ES-I3 (cell line): ENCODE measurements around the gene GYPE.
"Not testable (repeated sequence)": the region's sequence is repeated elsewhere in the genome, so short reads cannot be mapped to it uniquely, and the experiment has no call there.

Experiments
- H3K36me3 ChIP-seq: 2 replicates; pipeline ENCODE4 v1.6.1; 2013; ENCODE audit warnings: mild to moderate bottlenecking, low read length, control low read depth, moderate library complexity; ENCODE audit not compliant: insufficient read depth
- H3K4me1 ChIP-seq: 2 replicates; pipeline ENCODE4 v1.6.1; 2013; ENCODE audit warnings: mild to moderate bottlenecking, control low read depth, low read length; ENCODE audit not compliant: insufficient read depth
- H3K9ac ChIP-seq: 2 replicates; pipeline ENCODE4 v1.6.1; 2013; ENCODE audit warnings: low read depth, mild to moderate bottlenecking, low read length, moderate library complexity
- H3K9me3 ChIP-seq: 2 replicates; pipeline ENCODE4 v1.6.1; 2013; ENCODE audit warnings: mild to moderate bottlenecking, low read length, moderate library complexity; ENCODE audit not compliant: control insufficient read depth, insufficient read depth

The GYPE gene

DNA sequence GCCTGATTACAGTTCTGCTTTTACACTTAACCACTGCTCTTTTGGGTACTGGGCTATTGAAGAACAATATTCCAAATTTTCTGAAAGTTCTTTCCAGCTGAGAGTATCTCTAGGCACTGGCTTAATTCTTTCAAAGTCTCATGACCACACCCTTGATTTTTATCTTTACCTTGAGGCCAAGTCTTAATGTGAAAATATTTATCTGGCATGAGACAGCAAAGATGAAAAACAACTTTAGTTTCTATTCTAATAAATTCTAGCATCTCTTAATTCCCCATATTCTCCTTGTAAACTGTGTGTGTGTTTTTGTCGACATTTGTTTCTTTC lies 61.9 kb downstream of the GYPE start:
- H3K36me3 ChIP-seq, H3K4me1 ChIP-seq: not testable (repeated sequence)

DNA sequence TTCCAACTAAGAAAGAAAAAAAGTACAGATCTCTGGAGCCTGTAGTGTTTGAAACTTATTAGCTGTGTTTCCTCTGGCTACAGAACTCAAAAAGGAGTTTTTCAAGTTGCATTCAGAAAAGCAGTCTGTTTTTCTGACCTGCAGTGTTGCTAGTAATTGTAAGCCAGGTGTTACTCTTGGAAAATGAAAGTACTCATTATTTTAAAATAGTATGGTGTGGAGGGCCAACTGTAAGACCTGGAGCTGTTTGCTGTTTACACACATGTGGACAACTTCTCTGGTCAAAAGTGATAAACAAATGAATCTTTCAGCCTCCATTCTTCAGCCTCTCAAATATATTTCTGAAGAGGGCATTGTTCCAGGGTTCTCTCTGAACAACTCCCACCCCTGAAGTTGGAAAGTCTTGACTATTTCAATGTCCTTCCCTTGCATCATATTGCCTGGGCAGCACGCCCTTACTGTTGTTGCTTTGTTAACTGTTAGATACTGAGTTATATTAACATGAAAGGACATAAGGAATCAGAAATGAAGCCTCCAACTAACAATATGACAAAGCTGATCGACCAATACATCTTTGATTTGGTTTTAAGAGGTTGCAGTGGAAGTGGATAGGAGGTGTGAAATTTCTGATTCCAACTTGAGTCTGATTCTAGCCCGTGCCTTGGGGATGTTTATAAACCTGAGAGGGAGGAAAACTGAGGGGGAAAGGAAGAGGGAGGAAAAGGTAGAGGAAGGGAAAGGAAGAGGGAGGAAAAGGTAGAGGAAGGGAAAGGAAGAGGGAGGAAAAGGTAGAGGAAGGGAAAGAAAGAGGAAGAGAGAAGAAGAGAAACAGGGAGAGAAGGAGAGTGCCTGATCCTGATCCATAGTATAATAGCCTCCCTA lies 62.5 kb downstream of the GYPE start:
- H3K9ac ChIP-seq, H3K9me3 ChIP-seq, H3K4me1 ChIP-seq, H3K36me3 ChIP-seq: not testable (repeated sequence)

More for the DNA sequence above, 61.9 kb downstream of the GYPE start:
- not testable (repeated sequence) for H3K9me3 ChIP-seq, H3K9ac ChIP-seq

DNA sequence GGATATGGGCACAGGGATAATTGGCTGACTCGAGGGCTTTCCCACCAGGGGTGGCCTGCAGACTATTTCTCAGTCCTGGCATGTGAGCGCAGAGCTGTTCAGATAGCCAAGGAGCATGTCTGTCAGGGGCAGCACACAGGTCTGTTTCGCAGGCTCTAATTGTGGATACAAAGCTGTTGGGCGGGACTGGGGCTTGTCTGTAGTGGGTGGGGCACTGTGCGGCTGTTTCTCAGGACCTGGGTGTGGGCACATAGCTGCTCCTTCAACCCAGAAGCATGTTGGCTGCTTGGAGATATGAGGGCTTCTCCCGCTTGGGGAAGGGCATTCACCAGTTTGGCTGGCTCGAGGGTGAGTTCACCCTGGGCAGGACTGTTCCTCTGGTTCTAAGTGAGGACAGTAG lies 65.9 kb downstream of the GYPE start:
- not testable (repeated sequence) for H3K9ac ChIP-seq, H3K36me3 ChIP-seq, H3K9me3 ChIP-seq, H3K4me1 ChIP-seq

DNA sequence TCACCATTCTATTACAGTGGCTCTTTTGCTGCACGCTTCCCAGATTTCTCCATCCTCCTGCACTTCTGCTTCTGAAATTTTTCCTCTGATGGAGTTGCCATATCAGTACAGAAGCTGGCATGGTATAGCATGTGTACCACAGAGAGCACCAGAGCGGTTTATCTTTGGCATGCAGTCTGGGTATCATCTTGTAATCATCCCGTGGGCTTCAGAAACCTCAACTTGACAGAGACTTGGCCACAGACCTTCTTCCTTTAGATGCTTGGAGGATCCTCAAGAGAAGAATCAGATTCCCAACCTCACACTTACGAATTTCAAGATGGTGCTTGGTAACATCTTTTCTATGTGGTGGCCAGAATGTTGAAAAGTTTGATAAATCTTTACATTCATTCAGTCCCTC lies 71.2 kb downstream of the GYPE start:
- H3K4me1 ChIP-seq, H3K36me3 ChIP-seq, H3K9ac ChIP-seq, H3K9me3 ChIP-seq: not testable (repeated sequence)

DNA sequence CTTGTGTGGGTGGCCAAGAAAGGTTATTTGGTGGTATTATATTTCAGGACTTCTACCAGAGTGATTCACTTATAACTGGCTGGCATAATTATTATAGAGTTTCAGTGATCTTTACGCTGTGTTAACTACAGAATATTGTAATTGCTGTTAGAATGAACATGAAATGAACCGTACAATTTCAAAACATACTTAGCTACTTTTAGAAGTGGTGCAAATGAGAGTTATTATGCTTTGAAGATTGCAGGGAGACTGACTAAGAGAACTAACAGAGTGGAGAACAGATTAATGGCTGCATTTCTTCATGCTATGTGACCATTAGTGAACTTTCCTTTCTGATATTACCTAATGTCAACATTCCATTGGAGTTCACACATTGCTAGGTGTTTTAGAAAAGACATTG lies 71.7 kb downstream of the GYPE start:
- not testable (repeated sequence) for H3K36me3 ChIP-seq, H3K9me3 ChIP-seq, H3K9ac ChIP-seq, H3K4me1 ChIP-seq

DNA sequence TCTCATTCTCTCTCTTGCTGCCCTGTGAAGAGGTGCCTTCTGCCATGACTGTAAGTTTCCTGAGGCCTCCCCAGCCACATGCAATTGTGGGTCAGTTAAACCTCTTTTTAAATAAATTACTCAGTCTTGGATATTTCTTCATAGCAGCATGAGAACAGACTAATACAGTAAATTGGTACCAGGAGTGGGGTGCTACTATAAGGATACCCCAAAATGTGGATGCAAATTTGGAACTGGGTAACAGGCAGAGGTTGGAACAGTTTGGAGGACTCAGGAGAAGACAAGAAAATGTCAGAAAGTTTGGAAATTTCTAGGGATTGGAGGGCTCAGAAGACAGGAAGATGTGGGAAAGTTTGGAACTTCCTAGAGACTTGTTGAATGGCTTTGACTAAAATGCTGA lies 74.8 kb downstream of the GYPE start:
- H3K36me3 ChIP-seq, H3K4me1 ChIP-seq, H3K9me3 ChIP-seq, H3K9ac ChIP-seq: not testable (repeated sequence)

DNA sequence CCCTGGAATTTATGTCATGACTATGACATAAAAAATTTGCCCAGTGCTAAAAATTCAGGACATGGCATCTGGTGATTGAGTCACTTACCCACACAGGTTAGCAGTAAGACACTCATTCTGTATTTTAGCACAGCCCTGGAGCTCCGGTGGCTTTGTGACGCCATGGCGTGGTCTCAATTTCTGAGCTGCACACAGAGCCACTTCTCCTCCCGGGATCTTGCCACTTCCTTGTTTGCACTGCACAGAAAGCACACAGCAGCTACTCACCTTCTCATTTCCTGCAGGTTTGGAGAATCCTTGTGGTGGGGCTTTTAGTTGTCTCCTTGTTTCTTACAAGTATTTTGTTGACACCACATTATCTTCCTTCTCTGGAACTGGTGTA lies 76.1 kb downstream of the GYPE start:
- H3K4me1 ChIP-seq, H3K36me3 ChIP-seq, H3K9ac ChIP-seq, H3K9me3 ChIP-seq: not testable (repeated sequence)
